ENCODE data around the gene GNAO1.

Gene GNAO1

DNA sequence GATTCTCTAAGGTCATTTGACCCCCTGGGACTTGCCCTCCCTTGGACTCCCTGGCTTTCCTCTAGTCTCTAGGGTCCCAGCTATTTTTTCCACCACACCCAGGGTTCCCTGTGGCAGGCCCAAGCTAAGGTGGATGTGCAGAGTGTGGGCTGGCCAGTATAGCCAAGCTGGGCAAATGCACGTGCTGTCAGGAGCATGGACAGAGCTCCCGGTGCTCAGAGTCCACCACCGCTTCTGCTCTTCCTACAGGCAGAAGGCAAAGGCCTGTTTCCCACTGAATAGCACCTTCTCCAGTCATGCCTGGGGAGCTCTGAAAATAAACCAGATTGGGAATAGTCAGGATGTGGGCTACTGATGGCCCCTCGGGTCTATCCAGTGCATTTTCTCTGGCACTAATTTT lies 53.3 kb downstream of the GNAO1 start:
- H3K4me1 Mint-ChIP-seq: no peaks in the 10 kb centered on the region
- ATAC-seq: no peak
- H3K36me3 Mint-ChIP-seq: no peaks in the 10 kb centered on the region
- DNase-seq (ENCODE audit: low spot score in 2 of 2): no peak
- H3K4me3 Mint-ChIP-seq: no peak overlapping the region
- no peak overlapping the region for H3K27ac Mint-ChIP-seq
- no peaks in the 10 kb centered on the region for H3K9me3 Mint-ChIP-seq

- no peak overlapping the region for H3K27ac Mint-ChIP-seq
- no peak for DNase-seq (ENCODE audit: low spot score in 2 of 2)
- no peaks in the 10 kb centered on the region for H3K4me1 Mint-ChIP-seq
- no peaks in the 10 kb centered on the region for H3K9me3 Mint-ChIP-seq
- no peaks in the 10 kb centered on the region for H3K36me3 Mint-ChIP-seq
- no peak for ATAC-seq
- H3K4me3 Mint-ChIP-seq: no peak overlapping the region
These were observed 53.9 kb downstream of the GNAO1 start for GRCh38 chr16:56245197-56245596.

DNA sequence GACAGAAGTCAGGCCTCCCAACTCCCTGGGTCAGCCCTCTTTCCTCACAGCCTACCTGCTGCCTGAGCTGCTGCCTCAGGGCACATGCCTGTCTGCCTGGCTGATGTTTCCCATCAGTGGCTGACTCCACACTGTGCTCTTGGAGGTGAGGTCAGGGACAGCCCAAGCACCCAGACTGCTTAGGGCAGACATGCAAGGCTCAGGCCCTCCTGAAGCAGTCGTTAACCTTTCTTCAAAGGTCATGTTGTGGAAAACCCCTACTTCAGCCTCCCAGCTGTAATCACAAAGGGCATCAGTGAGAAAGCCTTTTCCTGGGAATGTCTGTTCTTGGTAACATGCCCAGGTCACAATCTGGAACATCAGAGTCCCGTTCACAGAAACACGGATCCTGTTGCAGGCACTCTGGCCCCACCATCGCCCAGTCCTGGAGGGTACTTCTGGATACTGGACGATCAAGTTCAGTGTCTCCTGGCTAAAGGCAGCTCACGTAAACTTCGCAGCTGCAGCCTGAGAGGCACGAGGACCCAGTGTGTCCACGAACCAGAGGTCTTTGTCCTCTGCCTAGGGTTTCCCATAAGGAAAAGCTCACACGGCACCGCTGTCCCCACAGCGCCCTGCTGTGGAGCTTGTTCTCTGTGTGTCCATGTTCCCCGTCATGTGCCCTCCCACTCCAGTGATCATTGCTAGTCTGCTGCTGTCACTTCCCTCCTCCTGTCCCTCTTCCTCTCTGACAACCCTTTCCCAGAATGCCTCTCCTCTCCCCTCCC lies 54.9 kb downstream of the GNAO1 start:
- Mint-ChIP-seq H3K27ac (no peak overlapping the region), H3K9me3 (no peaks in the 10 kb centered on the region), H3K36me3 (no peaks in the 10 kb centered on the region), H3K4me1 (no peaks in the 10 kb centered on the region), H3K4me3 (no peak overlapping the region)
- ATAC-seq (no peak), DNase-seq (ENCODE audit: low spot score in 2 of 2) (no peak)

- DNase-seq (ENCODE audit: low spot score in 2 of 2) (no peak), ATAC-seq (no peak)
- Mint-ChIP-seq H3K27ac (no peak overlapping the region), H3K4me1 (no peaks in the 10 kb centered on the region), H3K36me3 (no peaks in the 10 kb centered on the region), H3K4me3 (no peak overlapping the region), H3K9me3 (no peaks in the 10 kb centered on the region)
These were observed 55.7 kb downstream of the GNAO1 start for GRCh38 chr16:56247018-56247417.

DNA sequence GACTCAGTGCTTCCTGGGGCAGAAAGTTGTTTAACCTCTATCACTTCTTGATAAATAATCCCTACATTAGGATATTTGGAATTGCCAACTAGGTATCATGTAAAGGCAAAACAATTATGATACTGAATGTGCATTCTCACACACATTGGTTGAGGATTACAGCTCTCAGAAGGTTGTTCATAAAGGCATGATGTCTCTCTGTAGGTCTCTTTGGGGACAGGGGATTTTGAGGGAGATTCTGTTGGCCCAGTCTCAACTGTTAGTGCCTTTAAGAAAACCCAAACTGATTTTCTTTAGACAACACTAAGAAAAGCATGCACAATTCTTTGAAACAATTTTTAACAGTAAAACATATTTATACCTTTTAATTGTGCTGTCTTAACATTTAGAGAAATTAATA lies 56.5 kb downstream of the GNAO1 start:
- ATAC-seq: no peak
- no peak for DNase-seq (ENCODE audit: low spot score in 2 of 2)
- Mint-ChIP-seq H3K36me3 (no peaks in the 10 kb centered on the region), H3K4me3 (no peak overlapping the region), H3K4me1 (no peaks in the 10 kb centered on the region), H3K27ac (no peak overlapping the region), H3K9me3 (no peaks in the 10 kb centered on the region)

- H3K27ac Mint-ChIP-seq: no peak overlapping the region
- ATAC-seq (no peak), DNase-seq (ENCODE audit: low spot score in 2 of 2) (no peak)
- no peaks in the 10 kb centered on the region for H3K36me3 Mint-ChIP-seq
- no peak overlapping the region for H3K4me3 Mint-ChIP-seq
- no peaks in the 10 kb centered on the region for H3K4me1 Mint-ChIP-seq
- no peaks in the 10 kb centered on the region for H3K9me3 Mint-ChIP-seq
These were observed 61.5 kb downstream of the GNAO1 start for GRCh38 chr16:56252835-56253234.

DNA sequence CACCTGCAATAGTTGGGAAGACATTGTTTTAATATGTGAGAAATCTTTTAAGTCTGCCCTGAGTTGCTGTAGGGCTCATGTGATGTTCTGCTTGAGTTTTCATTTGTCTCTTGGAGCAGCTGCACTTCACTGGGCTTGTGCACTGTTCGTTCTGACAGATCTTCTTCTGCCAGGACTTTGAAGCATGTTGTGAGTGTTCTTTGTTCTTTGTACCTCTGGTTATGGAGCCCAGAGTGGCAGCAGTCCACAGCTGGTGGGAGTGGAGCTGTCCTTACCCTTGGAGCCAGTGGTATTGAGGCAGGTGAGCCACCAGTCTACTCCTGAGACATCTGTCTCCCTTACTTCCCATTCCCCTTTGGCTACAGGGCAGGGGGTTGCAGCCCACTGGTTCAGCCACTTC lies 64.6 kb downstream of the GNAO1 start:
- no peaks in the 10 kb centered on the region for H3K9me3 Mint-ChIP-seq
- no peaks in the 10 kb centered on the region for H3K36me3 Mint-ChIP-seq
- DNase-seq (ENCODE audit: low spot score in 2 of 2) (no peak), ATAC-seq (no peak)
- H3K4me3 Mint-ChIP-seq: no peak overlapping the region
- H3K4me1 Mint-ChIP-seq: no peaks in the 10 kb centered on the region
- H3K27ac Mint-ChIP-seq: no peak overlapping the region

DNA sequence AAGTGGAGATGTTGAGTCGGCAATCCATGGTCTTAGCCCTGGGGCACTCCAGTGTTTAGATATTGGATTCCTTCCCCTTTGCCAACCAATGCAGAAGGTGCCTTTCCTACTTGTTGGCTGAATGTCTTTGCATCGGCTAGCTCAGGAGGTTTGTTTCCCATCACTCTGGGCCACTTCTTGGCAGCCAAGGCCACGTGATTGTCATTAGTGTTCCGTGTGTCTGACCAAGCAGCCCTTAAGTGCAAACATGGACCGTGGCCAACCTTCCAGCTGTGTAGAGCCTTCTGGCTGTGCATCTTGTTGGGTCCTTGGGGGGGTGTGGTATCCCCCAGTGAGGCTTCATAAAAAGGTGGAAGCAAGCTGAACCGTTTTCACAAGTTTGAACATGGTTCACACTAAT lies 66.0 kb downstream of the GNAO1 start:
- Mint-ChIP-seq H3K9me3 (no peaks in the 10 kb centered on the region), H3K36me3 (no peaks in the 10 kb centered on the region), H3K27ac (no peak overlapping the region), H3K4me1 (peaks cover 13% of the 10 kb centered on the region), H3K4me3 (no peak overlapping the region)
- ATAC-seq: no peak
- DNase-seq (ENCODE audit: low spot score in 2 of 2): no peak

GRCh38 chr16:56257666-56258342 lies 66.5 kb downstream of the GNAO1 start:
- Mint-ChIP-seq H3K36me3 (no peaks in the 10 kb centered on the region), H3K9me3 (no peaks in the 10 kb centered on the region), H3K4me3 (no peak overlapping the region), H3K4me1 (peaks cover 19% of the 10 kb centered on the region), H3K27ac (no peak overlapping the region)
- no peak for ATAC-seq
- no peak for DNase-seq (ENCODE audit: low spot score in 2 of 2)

GRCh38 chr16:56258508-56259424 lies 67.5 kb downstream of the GNAO1 start:
- Mint-ChIP-seq H3K4me3 (no peak overlapping the region), H3K27ac (no peak overlapping the region), H3K4me1 (peaks cover 28% of the 10 kb centered on the region), H3K9me3 (no peaks in the 10 kb centered on the region), H3K36me3 (no peaks in the 10 kb centered on the region)
- ATAC-seq (no peak), DNase-seq (ENCODE audit: low spot score in 2 of 2) (no peak)

DNA sequence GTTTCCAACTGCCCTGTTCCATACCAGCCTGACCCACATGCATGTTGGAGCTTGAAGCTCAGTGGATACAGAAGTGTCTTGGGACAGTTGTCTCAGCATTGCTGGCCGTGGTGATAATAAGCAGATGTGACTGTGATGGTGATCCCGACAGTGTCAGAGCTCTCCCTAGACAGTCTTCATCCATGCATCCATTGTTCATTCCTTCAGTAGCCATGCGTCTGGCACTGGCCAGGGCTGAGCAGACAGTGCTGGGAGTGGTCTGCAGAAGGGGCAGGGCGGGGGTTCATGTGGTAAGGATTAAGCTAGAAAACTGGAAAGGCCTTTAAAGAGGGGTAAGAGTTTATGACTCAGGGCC lies 68.1 kb downstream of the GNAO1 start:
- Mint-ChIP-seq H3K27ac (no peak overlapping the region), H3K36me3 (no peaks in the 10 kb centered on the region), H3K4me1 (peaks cover 32% of the 10 kb centered on the region), H3K9me3 (no peaks in the 10 kb centered on the region), H3K4me3 (no peak overlapping the region)
- no peak for ATAC-seq
- no peak for DNase-seq (ENCODE audit: low spot score in 2 of 2)

GRCh38 chr16:56260378-56261160 lies 69.3 kb downstream of the GNAO1 start:
- peak overlapping the region; percentile 40 for H3K27ac Mint-ChIP-seq
- DNase-seq (ENCODE audit: low spot score in 2 of 2) (no peak), ATAC-seq (no peak)
- H3K4me3 Mint-ChIP-seq: no peak overlapping the region
- H3K36me3 Mint-ChIP-seq: no peaks in the 10 kb centered on the region
- H3K9me3 Mint-ChIP-seq: no peaks in the 10 kb centered on the region
- H3K4me1 Mint-ChIP-seq: peaks cover 37% of the 10 kb centered on the region

GRCh38 chr16:56261656-56262055 lies 70.4 kb downstream of the GNAO1 start:
- DNase-seq (ENCODE audit: low spot score in 2 of 2) (no peak), ATAC-seq (peak; percentile 5)
- Mint-ChIP-seq H3K27ac (peak overlapping the region; percentile 64), H3K9me3 (no peaks in the 10 kb centered on the region), H3K36me3 (no peaks in the 10 kb centered on the region), H3K4me1 (peaks cover 43% of the 10 kb centered on the region), H3K4me3 (peak overlapping the region; percentile 57)

DNA sequence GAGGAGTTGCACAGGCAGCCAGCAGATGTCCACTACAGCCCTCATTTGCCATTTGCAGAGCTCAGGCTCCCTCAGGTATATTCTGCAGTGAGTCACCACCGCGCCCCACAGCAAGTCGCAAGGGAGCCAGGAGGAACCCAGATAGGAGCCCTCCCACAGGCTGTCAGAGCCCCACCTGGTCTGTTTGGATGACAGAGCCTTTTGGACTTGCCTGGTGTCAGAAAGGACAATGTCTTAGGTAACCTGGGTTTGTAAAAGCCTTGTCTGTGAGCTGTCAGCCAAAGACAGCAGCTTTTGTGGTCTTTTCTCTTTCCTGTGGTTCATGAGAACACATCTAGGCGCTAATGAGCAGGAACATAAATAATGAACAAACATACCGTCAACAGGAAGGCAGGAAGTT lies 70.9 kb downstream of the GNAO1 start:
- H3K4me3 Mint-ChIP-seq: peak overlapping the region; percentile 57
- peak overlapping the region; percentile 64 for H3K27ac Mint-ChIP-seq
- DNase-seq (ENCODE audit: low spot score in 2 of 2) (peak in 1 of 2 donors; percentile 18), ATAC-seq (peak; percentile 85)
- H3K36me3 Mint-ChIP-seq: no peaks in the 10 kb centered on the region
- no peaks in the 10 kb centered on the region for H3K9me3 Mint-ChIP-seq
- peaks cover 43% of the 10 kb centered on the region for H3K4me1 Mint-ChIP-seq
